ENCODE results near the gene FZR1. TPM values are rescaled to one million over a fixed set of nuclear protein-coding genes. Genes with fewer than 3 reads are reported as not detected.
A peak's percentile ranks its signal among the peaks of the same experiment; 100 is the strongest.

Gene FZR1
- total and polyA plus RNA-seq, 9 donors = 3.9 to 54.9 (median 44.6) TPM

DNA sequence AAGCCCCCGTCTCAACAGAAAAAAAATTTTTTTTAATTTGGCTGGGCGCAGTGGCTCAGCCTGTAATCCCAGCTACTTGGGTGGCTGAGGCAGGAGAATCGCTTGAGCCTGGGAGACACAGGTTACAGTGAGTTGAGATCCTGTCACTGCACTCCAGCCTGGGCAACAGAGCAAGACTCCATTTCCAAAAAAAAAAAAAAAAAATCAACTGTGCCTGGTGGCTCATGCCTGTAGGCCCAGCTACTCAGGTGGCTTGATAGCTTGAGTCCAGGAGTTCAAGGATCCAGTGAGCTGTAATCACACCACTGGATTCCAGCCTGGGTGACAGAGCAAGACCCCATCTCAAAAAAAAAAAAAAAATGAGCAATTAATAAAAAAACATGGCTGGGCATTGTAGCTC, 4.3 kb upstream of the FZR1 start:
- TF ChIP-seq POLR2A (IDR thresholded peaks at IDR 0.05) (no peak), EP300 (IDR thresholded peaks at IDR 0.05) (no peak)
- TF ChIP-seq, protein P1, sequence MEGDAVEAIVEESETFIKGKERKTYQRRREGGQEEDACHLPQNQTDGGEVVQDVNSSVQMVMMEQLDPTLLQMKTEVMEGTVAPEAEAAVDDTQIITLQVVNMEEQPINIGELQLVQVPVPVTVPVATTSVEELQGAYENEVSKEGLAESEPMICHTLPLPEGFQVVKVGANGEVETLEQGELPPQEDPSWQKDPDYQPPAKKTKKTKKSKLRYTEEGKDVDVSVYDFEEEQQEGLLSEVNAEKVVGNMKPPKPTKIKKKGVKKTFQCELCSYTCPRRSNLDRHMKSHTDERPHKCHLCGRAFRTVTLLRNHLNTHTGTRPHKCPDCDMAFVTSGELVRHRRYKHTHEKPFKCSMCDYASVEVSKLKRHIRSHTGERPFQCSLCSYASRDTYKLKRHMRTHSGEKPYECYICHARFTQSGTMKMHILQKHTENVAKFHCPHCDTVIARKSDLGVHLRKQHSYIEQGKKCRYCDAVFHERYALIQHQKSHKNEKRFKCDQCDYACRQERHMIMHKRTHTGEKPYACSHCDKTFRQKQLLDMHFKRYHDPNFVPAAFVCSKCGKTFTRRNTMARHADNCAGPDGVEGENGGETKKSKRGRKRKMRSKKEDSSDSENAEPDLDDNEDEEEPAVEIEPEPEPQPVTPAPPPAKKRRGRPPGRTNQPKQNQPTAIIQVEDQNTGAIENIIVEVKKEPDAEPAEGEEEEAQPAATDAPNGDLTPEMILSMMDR (IDR thresholded peaks at IDR 0.05) = no peak
- H3K27ac ChIP-seq = no peak overlapping the region
- H3K36me3 ChIP-seq = no peaks in the 10 kb centered on the region
- no peaks in the 10 kb centered on the region for H3K9me3 ChIP-seq
- intact Hi-C loops (cut with DNase I) = no loop called here
- no peak overlapping the region for H3K4me3 ChIP-seq
- H3K4me1 ChIP-seq (ENCODE audit: insufficient read depth) = peaks cover 4% of the 10 kb centered on the region
- DNase-seq = no peak
- H3K27me3 ChIP-seq = no peaks in the 10 kb centered on the region
- WGBS, 3 donors = 83 to 91% (median 90%) methylated on average over 3 of the region's 3 CpGs

DNA sequence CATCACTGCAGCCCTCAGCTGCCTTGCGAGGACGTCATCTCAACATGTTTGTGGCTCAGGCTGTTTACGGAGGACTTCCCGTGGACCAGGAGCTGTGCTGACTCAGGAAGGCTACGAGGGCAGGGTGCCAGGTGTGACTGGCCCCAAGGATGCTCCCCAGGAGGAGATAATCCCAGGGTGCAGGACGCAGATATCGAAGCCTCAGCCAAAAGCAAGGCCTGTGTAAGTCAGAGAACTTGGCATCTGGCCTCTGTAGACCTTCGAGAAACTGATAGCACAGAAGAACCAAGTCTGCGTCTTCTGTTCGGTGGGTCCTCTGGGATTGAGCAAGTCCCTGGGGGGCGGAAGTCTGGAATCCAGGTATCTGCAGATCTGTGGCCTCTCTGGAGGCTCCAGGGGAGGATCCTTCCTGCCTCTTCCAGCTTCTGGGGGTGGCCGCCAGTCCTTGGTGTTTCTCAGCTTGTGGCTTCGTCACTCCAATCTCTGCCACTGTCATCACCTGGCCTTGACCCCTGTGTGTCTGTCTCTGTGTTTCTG, 3.0 kb upstream of the FZR1 start:
- 67 to 78% (median 70%) methylated on average over 13 of the region's 13 CpGs for WGBS, 3 donors
- intact Hi-C loops (cut with DNase I) = no loop called here
- TF ChIP-seq POLR2A (IDR thresholded peaks at IDR 0.05) = no peak
- TF ChIP-seq EP300 (IDR thresholded peaks at IDR 0.05) = no peak
- TF ChIP-seq, protein P1 (IDR thresholded peaks at IDR 0.05) = no peak
- H3K9me3 ChIP-seq = no peaks in the 10 kb centered on the region
- no peaks in the 10 kb centered on the region for H3K27me3 ChIP-seq
- H3K4me1 ChIP-seq (ENCODE audit: insufficient read depth) = peaks cover 12% of the 10 kb centered on the region
- DNase-seq = no peak
- no peaks in the 10 kb centered on the region for H3K36me3 ChIP-seq
- H3K4me3 ChIP-seq = no peak overlapping the region
- H3K27ac ChIP-seq = no peak overlapping the region

DNA sequence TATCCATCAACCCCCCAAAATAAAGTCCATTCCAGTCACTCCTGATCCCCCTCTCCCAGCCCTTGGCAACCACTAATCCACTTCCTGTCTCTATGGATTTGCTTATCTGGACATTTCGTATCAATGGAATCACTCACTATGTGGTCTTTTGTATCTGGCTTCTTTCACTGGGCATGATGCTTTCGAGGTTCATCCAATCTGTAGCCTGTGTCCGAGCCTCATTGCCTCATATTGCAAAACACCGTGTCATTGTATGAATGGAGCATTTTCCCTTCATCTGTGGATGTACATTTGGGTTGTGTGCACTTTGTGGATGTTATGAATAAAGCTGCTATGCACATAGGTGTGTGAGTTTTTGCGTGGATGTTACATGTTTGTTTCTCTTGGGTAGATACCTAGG, 1.4 kb upstream of the FZR1 start:
- H3K4me1 ChIP-seq (ENCODE audit: insufficient read depth) = peaks cover 12% of the 10 kb centered on the region
- DNase-seq = no peak
- H3K9me3 ChIP-seq = no peaks in the 10 kb centered on the region
- no peaks in the 10 kb centered on the region for H3K27me3 ChIP-seq
- intact Hi-C loops (cut with DNase I) = no loop called here
- H3K27ac ChIP-seq = no peak overlapping the region
- WGBS, 3 donors = 79 to 85% (median 83%) methylated on average over 5 of the region's 5 CpGs
- H3K36me3 ChIP-seq = no peaks in the 10 kb centered on the region
- TF ChIP-seq, protein P1 (IDR thresholded peaks at IDR 0.05) = no peak
- TF ChIP-seq EP300 (IDR thresholded peaks at IDR 0.05) = no peak
- no peak for TF ChIP-seq POLR2A (IDR thresholded peaks at IDR 0.05)
- H3K4me3 ChIP-seq = no peak overlapping the region

DNA sequence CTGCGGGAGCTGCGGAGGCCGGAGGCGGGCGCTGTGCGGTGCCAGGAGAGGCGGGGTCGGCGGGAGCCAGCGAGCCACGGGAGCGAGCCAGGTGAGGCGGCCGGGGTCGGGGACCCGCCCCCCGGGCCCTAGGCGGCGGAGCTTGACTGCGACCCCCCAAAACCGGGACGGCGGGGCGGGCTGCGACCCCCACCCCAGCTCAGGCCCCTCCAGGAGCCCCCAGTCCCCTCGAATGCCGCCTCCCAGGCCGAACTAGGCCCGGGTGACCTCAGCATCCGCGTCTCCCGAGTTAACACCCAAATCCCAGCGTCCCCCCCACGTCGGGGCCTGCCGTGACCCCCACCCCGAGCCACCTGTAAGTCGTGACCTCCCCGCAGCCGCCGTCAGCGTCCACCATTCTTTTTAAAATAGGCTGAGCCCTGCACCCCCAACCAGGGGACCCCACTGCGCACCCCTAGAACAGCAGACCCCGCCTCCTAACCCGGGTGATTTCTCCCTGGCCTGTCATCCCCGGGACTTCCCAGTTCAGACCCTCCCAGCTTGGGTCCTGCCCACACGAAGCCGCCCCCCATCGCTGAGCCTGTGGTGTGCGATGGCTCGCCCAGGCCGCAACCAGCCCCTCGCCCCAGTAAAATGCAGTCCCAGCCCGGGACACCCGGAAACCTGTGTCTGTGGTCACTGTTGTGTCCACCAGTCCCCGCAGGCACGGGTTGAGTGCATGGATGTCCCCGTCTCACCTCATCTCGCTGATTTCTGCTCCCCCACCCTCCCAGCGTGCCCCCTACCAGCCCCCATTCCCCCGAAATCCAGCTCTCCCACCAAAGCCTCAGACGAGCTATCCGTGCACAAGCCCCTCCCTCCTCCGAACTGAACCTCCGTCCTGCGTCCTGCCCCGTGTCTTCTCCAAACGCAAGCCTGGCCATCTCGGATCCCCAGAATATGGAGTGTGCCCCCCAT, 551 bp downstream of the FZR1 start:
- 1% methylated on average over 42 to 66 of the region's 69 CpGs for WGBS, 3 donors
- intact Hi-C loops (cut with DNase I) = no loop called here
- H3K27ac ChIP-seq = peak overlapping the region; percentile 46 to 80
- no peaks in the 10 kb centered on the region for H3K9me3 ChIP-seq
- peaks cover 9% of the 10 kb centered on the region for H3K4me1 ChIP-seq (ENCODE audit: insufficient read depth)
- H3K4me3 ChIP-seq = peak overlapping the region; percentile 80
- TF ChIP-seq POLR2A (IDR thresholded peaks at IDR 0.05) (no peak), EP300 (IDR thresholded peaks at IDR 0.05) (no peak)
- TF ChIP-seq, protein P1 (IDR thresholded peaks at IDR 0.05) = no peak
- no peaks in the 10 kb centered on the region for H3K27me3 ChIP-seq
- DNase-seq = peak in 4 of 5 donors; percentile 53 to 74 (median 66)
- H3K36me3 ChIP-seq = no peaks in the 10 kb centered on the region

All from ovary (tissue), 9 donors.